Caco-2 (cell line): ENCODE results near the gene FAM131B. TPM values are rescaled to one million over a fixed set of nuclear protein-coding genes. Genes with fewer than 3 reads are reported as not detected.

Source experiments
- BruUV-seq: library from RNA; stranded (reverse); fragments of 400-500 nt; replicated peaks from 2 replicates; lab custom pipeline; 2021; lab: Mats Ljungman, UMichigan
- CTCF ChIA-PET: fragments of 300-600 bp; sonication (Branson Sonifier 250); formaldehyde crosslinking; loops from one replicate; lab custom pipeline; 2022; ENCODE audit warnings: antibody characterized with exemption; lab: Charles Lee
- POLR2A ChIA-PET: fragments of 300-600 bp; sonication (Branson Sonifier 250); formaldehyde crosslinking; loops from one replicate; lab custom pipeline; 2022; ENCODE audit warnings: antibody characterized with exemption; lab: Charles Lee
- DNase-seq, 2 experiments: peaks; one replicate each; pipeline versions ENCODE4 v3.0.0 to v3.0.0-alpha.2; 2020 to 2022
- H3K27me3 ChIP-seq: replicated peaks from 2 replicates; pipeline ENCODE4 v1.6.0; 2011; ENCODE audit warnings: low read length; ENCODE audit not compliant: control insufficient read depth, insufficient read depth
- H3K36me3 ChIP-seq: 2 replicates; pipeline ENCODE4 v1.5.1; 2011; ENCODE audit warnings: low read length; ENCODE audit not compliant: control insufficient read depth, insufficient read depth
- H3K4me1 ChIP-seq: fragments of 250-450 bp; sonication (Bioruptor Pico); 2 replicates; pipeline ENCODE4 v1.5.1; 2020; ENCODE audit warnings: mild to moderate bottlenecking
- H3K4me3 ChIP-seq: 2 replicates; pipeline ENCODE4 v1.5.1; 2011; ENCODE audit warnings: low read depth, mild to moderate bottlenecking, control low read depth, low read length
- H3K9me3 ChIP-seq: fragments of 250-450 bp; sonication (Bioruptor Pico); 2 replicates; pipeline ENCODE4 v1.5.1; 2020; ENCODE audit warnings: mild to moderate bottlenecking, moderate library complexity
- H3K27ac Mint-ChIP-seq: one replicate; pipeline ENCODE4 v1.8.0; 2022; ENCODE audit warnings: mixed read lengths; ENCODE audit not compliant: unreplicated experiment
- H3K27me3 Mint-ChIP-seq: one replicate; pipeline ENCODE4 v1.8.0; 2022; ENCODE audit warnings: mixed read lengths; ENCODE audit not compliant: insufficient read depth, unreplicated experiment
- H3K36me3 Mint-ChIP-seq: one replicate; pipeline ENCODE4 v1.8.0; 2022; ENCODE audit warnings: mild to moderate bottlenecking, mixed read lengths; ENCODE audit not compliant: insufficient read depth, unreplicated experiment
- H3K4me1 Mint-ChIP-seq: one replicate; pipeline ENCODE4 v1.8.0; 2022; ENCODE audit warnings: low read depth, mixed read lengths; ENCODE audit not compliant: unreplicated experiment
- H3K4me3 Mint-ChIP-seq: one replicate; pipeline ENCODE4 v1.8.0; 2022; ENCODE audit warnings: mild to moderate bottlenecking, moderate library complexity, mixed read lengths; ENCODE audit not compliant: unreplicated experiment
- H3K9me3 Mint-ChIP-seq: one replicate; pipeline ENCODE4 v1.8.0; 2022; ENCODE audit warnings: mixed read lengths; ENCODE audit not compliant: unreplicated experiment
- CTCF ChIP-seq, 2 experiments: fragments of 200-600 bp in 1 of 2; IDR thresholded peaks; 1 replicate in 1 of 2; 2 replicates in 1 of 2; pipeline versions ENCODE4 v1.5.1 to v1.8.0; 2011 to 2022; ENCODE audit warnings: antibody characterized with exemption in 1 of 2, control low read depth in 1 of 2, inconsistent platforms in 1 of 2, low read depth in 1 of 2, low read length in 1 of 2, mild to moderate bottlenecking in 1 of 2, moderate library complexity in 1 of 2; ENCODE audit not compliant: insufficient read depth in 1 of 2, severe bottlenecking in 1 of 2, unreplicated experiment in 1 of 2
- intact Hi-C: fragments of 100-400 bp; cut with micrococcal nuclease; formaldehyde crosslinking; loops from one replicate; pipeline ENCODE4 v1.10.0; 2022; ENCODE audit not compliant: unreplicated experiment
- total RNA-seq: library from RNA; stranded (reverse); gene quantifications from 2 replicates; pipeline ENCODE4 v1.2.3, GENCODE V29; 2022

Gene FAM131B
- total RNA-seq, 1 experiment from 2014 or later, result 22.3 TPM

GRCh38 chr7:143308632-143309031 is 53.9 kb downstream of the FAM131B start:
- peaks cover 67% of the 10 kb centered on the region for H3K36me3 Mint-ChIP-seq
- Histone ChIP-seq H3K4me1 (no peaks in the 10 kb centered on the region), H3K27me3 (no peaks in the 10 kb centered on the region), H3K9me3 (no peaks in the 10 kb centered on the region), H3K4me3 (no peak overlapping the region), H3K36me3 (peaks cover 6% of the 10 kb centered on the region)
- no peak for TF ChIP-seq CTCF (IDR thresholded peaks at IDR 0.05; ENCODE audit: insufficient read depth in 1 of 2, low read depth in 1 of 2, low read length in 1 of 2, severe bottlenecking in 1 of 2, unreplicated experiment in 1 of 2)
- POLR2A ChIA-PET, result no interaction called here
- CTCF ChIA-PET, result interaction anchor here (1.0 to 1.2 kb wide), 2 partner anchors 37 to 75 kb away, joined by 3 to 4 read pairs; no protein-coding TSS in a partner anchor
- H3K27ac Mint-ChIP-seq, result no peak overlapping the region
- H3K4me1 Mint-ChIP-seq, result no peaks in the 10 kb centered on the region
- no peak for DNase-seq
- no peaks in the 10 kb centered on the region for H3K9me3 Mint-ChIP-seq
- no peaks in the 10 kb centered on the region for H3K27me3 Mint-ChIP-seq
- no peak overlapping the region for H3K4me3 Mint-ChIP-seq
- BruUV-seq, result no TSS peak
- intact Hi-C loops, result no loop called here

DNA sequence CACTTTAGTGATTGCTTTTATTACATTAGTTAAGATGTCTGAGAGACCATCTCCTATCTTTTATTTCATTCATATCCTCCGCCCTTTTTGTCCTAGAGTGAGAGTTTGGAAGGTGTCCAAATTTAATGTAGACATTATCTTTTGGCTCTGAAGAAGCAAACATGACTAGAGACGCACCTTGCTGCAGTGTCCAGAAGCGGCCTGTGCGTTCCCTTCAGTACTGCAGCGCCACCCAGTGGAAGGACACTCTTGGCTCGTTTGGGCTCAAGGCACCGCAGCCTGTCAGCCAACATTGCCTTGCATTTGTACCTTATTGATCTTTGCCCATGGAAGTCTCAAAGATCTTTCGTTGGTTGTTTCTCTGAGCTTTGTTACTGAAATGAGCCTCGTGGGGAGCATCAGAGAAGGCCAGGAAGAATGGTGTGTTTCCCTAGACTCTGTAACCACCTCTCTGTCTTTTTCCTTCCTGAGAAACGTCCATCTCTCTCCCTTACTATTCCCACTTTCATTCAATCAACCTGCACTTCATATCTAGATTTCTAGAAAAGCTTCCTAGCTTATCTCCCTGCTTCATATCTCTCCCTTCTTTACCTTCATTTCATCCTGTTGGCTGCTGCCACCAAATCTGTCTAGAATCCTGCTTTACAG is 57.0 kb downstream of the FAM131B start:
- H3K4me3 Mint-ChIP-seq, result no peak overlapping the region
- H3K27me3 Mint-ChIP-seq, result no peaks in the 10 kb centered on the region
- Histone ChIP-seq H3K36me3 (peaks cover 11% of the 10 kb centered on the region), H3K27me3 (no peaks in the 10 kb centered on the region), H3K9me3 (no peaks in the 10 kb centered on the region), H3K4me1 (0 out of 2 replicates have a peak, but pooled peaks cover 6% of the 10 kb centered on the region), H3K4me3 (no peak overlapping the region)
- peak; percentile 74 to 81 for TF ChIP-seq CTCF (IDR thresholded peaks at IDR 0.05; ENCODE audit: insufficient read depth in 1 of 2, low read depth in 1 of 2, low read length in 1 of 2, severe bottlenecking in 1 of 2, unreplicated experiment in 1 of 2)
- peaks cover 97% of the 10 kb centered on the region for H3K36me3 Mint-ChIP-seq
- CTCF ChIA-PET, result interaction anchor here (0.9 to 1.9 kb wide), 3 partner anchors 9 to 65 kb away, joined by 5 to 8 read pairs (median 6); partner anchors contain the start of gene CASP2
- no peaks in the 10 kb centered on the region for H3K9me3 Mint-ChIP-seq
- no peak overlapping the region for H3K27ac Mint-ChIP-seq
- POLR2A ChIA-PET, result interaction anchor here (0.8 kb wide), 1 partner anchor 33 kb away, joined by 11 read pairs; no protein-coding TSS in a partner anchor
- TSS peak; percentile 5 for BruUV-seq
- peak; percentile 71 to 83 for DNase-seq
- intact Hi-C loops, result loop anchor here (1.0 kb wide), 1 partner anchor 65 kb away; no protein-coding TSS in a partner anchor
- H3K4me1 Mint-ChIP-seq, result peaks cover 3% of the 10 kb centered on the region

GRCh38 chr7:143304938-143305337 is 57.6 kb downstream of the FAM131B start:
- peaks cover 99% of the 10 kb centered on the region for H3K36me3 Mint-ChIP-seq
- ChIA-PET POLR2A (no interaction called here), CTCF (interaction anchor here (1.5 to 1.9 kb wide), 2 partner anchors 17 to 65 kb away, joined by 5 to 6 read pairs; partner anchors contain the start of gene CASP2)
- Histone ChIP-seq H3K4me3 (no peak overlapping the region), H3K9me3 (no peaks in the 10 kb centered on the region), H3K27me3 (no peaks in the 10 kb centered on the region), H3K4me1 (0 out of 2 replicates have a peak, but pooled peaks cover 6% of the 10 kb centered on the region), H3K36me3 (peaks cover 11% of the 10 kb centered on the region)
- no peaks in the 10 kb centered on the region for H3K27me3 Mint-ChIP-seq
- no peak for DNase-seq
- H3K27ac Mint-ChIP-seq, result no peak overlapping the region
- no peak overlapping the region for H3K4me3 Mint-ChIP-seq
- no TSS peak for BruUV-seq
- H3K4me1 Mint-ChIP-seq, result peaks cover 9% of the 10 kb centered on the region
- intact Hi-C loops, result loop anchor here (1.0 kb wide), 1 partner anchor 65 kb away; no protein-coding TSS in a partner anchor
- no peaks in the 10 kb centered on the region for H3K9me3 Mint-ChIP-seq
- no peak for TF ChIP-seq CTCF (IDR thresholded peaks at IDR 0.05; ENCODE audit: insufficient read depth in 1 of 2, low read depth in 1 of 2, low read length in 1 of 2, severe bottlenecking in 1 of 2, unreplicated experiment in 1 of 2)
